Measurements from ENCODE around the gene CLN5. TPM values are rescaled to one million over a fixed set of nuclear protein-coding genes. Genes with fewer than 3 reads are reported as not detected.

The CLN5 gene
- polyA plus RNA-seq, 1 donor (not counting 4 experiments of a cell fraction or from before 2014, with no cell fraction given), result 32.4 TPM

- dilution Hi-C loops (cut with MboI; ENCODE audit: extremely low pct_ligation_motif_present, low sequenced_read_pairs), result no loop called here
- Histone ChIP-seq H3K9me1 (ENCODE audit: control insufficient read depth, extremely low read depth, insufficient read depth, low read length) (no peaks in the 10 kb centered on the region), H3K27me3 (ENCODE audit: control insufficient read depth, extremely low read depth, insufficient read depth, low read length) (no peaks in the 10 kb centered on the region), H3K4me2 (ENCODE audit: control insufficient read depth, extremely low read depth, insufficient read depth, low read depth, low read length) (no peak overlapping the region), H3K9ac (ENCODE audit: control insufficient read depth, extremely low read depth, insufficient read depth, low read length) (no peak overlapping the region), H2AFZ (ENCODE audit: control insufficient read depth, low read length) (no peak overlapping the region), H3K36me3 (ENCODE audit: control insufficient read depth in 2 of 2, extremely low read depth in 1 of 2, insufficient read depth in 2 of 2, low read length in 2 of 2) (no peaks in the 10 kb centered on the region), H3K27ac (ENCODE audit: control insufficient read depth, insufficient read depth, low read length) (no peak overlapping the region), H3K9me3 (ENCODE audit: control insufficient read depth, low read depth, low read length) (peaks cover 2% of the 10 kb centered on the region), H3K4me3 (ENCODE audit: control insufficient read depth in 2 of 3, extremely low read depth in 1 of 3, insufficient read depth in 2 of 3, low read depth in 1 of 3, low read length in 3 of 3) (no peak overlapping the region), H3K79me2 (ENCODE audit: control insufficient read depth, insufficient read depth, low read length) (no peaks in the 10 kb centered on the region), H3K4me1 (ENCODE audit: control insufficient read depth, extremely low read depth, insufficient read depth, low read length) (no peaks in the 10 kb centered on the region), H4K20me1 (ENCODE audit: control insufficient read depth, extremely low read depth, insufficient read depth, low read length) (no peaks in the 10 kb centered on the region)
- DNase-seq (ENCODE audit: low read depth, low spot score), result no peak
- TF ChIP-seq EZH2 (IDR thresholded peaks at IDR 0.05; ENCODE audit: low read length), result no peak
- no peak for TF ChIP-seq CTCF (optimal IDR thresholded peaks at IDR 0.05 in 1 of 3, IDR thresholded peaks at IDR 0.05 in 1 of 3, conservative IDR thresholded peaks at IDR 0.05 in 1 of 3; ENCODE audit: extremely low read depth in 1 of 3, insufficient read depth in 2 of 3, low read length in 3 of 3)
- no peak for FAIRE-seq
Measured at GRCh38 chr13:76955193-76955592, 36.7 kb upstream of the CLN5 start.

- Histone ChIP-seq H3K27ac (ENCODE audit: control insufficient read depth, insufficient read depth, low read length) (no peak overlapping the region), H3K79me2 (ENCODE audit: control insufficient read depth, insufficient read depth, low read length) (no peaks in the 10 kb centered on the region), H3K36me3 (ENCODE audit: control insufficient read depth in 2 of 2, extremely low read depth in 1 of 2, insufficient read depth in 2 of 2, low read length in 2 of 2) (no peaks in the 10 kb centered on the region), H3K4me2 (ENCODE audit: control insufficient read depth, extremely low read depth, insufficient read depth, low read depth, low read length) (no peak overlapping the region), H3K9ac (ENCODE audit: control insufficient read depth, extremely low read depth, insufficient read depth, low read length) (no peak overlapping the region), H2AFZ (ENCODE audit: control insufficient read depth, low read length) (no peak overlapping the region), H3K27me3 (ENCODE audit: control insufficient read depth, extremely low read depth, insufficient read depth, low read length) (no peaks in the 10 kb centered on the region), H4K20me1 (ENCODE audit: control insufficient read depth, extremely low read depth, insufficient read depth, low read length) (no peaks in the 10 kb centered on the region), H3K4me3 (ENCODE audit: control insufficient read depth in 2 of 3, extremely low read depth in 1 of 3, insufficient read depth in 2 of 3, low read depth in 1 of 3, low read length in 3 of 3) (no peak overlapping the region), H3K4me1 (ENCODE audit: control insufficient read depth, extremely low read depth, insufficient read depth, low read length) (no peaks in the 10 kb centered on the region), H3K9me1 (ENCODE audit: control insufficient read depth, extremely low read depth, insufficient read depth, low read length) (no peaks in the 10 kb centered on the region), H3K9me3 (ENCODE audit: control insufficient read depth, low read depth, low read length) (peaks cover 2% of the 10 kb centered on the region)
- TF ChIP-seq EZH2 (IDR thresholded peaks at IDR 0.05; ENCODE audit: low read length), result no peak
- no peak for TF ChIP-seq CTCF (optimal IDR thresholded peaks at IDR 0.05 in 1 of 3, IDR thresholded peaks at IDR 0.05 in 1 of 3, conservative IDR thresholded peaks at IDR 0.05 in 1 of 3; ENCODE audit: extremely low read depth in 1 of 3, insufficient read depth in 2 of 3, low read length in 3 of 3)
- dilution Hi-C loops (cut with MboI; ENCODE audit: extremely low pct_ligation_motif_present, low sequenced_read_pairs), result no loop called here
- no peak for DNase-seq (ENCODE audit: low read depth, low spot score)
- no peak for FAIRE-seq
Measured at GRCh38 chr13:76955661-76956060, 36.2 kb upstream of the CLN5 start.

Measured in keratinocyte (primary cell).